Measurements from ENCODE around the gene MBNL2.
A peak's percentile ranks its signal among the peaks of the same experiment; 100 is the strongest.

The MBNL2 gene

GRCh38 chr13:97324115-97324514 lies 102.0 kb downstream of the MBNL2 start:
- no peak for TF ChIP-seq CTCF (IDR thresholded peaks at IDR 0.05; ENCODE audit: insufficient read depth, low read depth, low read length, missing control alignments)
- H3K4me3 ChIP-seq (ENCODE audit: low read length) = no peak overlapping the region
- no peak for DNase-seq (ENCODE audit: low read depth)

- no peak for DNase-seq (ENCODE audit: low read depth)
- TF ChIP-seq CTCF (IDR thresholded peaks at IDR 0.05; ENCODE audit: insufficient read depth, low read depth, low read length, missing control alignments) = no peak
- H3K4me3 ChIP-seq (ENCODE audit: low read length) = no peak overlapping the region
Observed at GRCh38 chr13:97325738-97326137, 103.6 kb downstream of the MBNL2 start.

GRCh38 chr13:97327086-97327485 lies 105.0 kb downstream of the MBNL2 start:
- DNase-seq (ENCODE audit: low read depth) = no peak
- H3K4me3 ChIP-seq (ENCODE audit: low read length) = no peak overlapping the region
- TF ChIP-seq CTCF (IDR thresholded peaks at IDR 0.05; ENCODE audit: insufficient read depth, low read depth, low read length, missing control alignments) = no peak

- no peak overlapping the region for H3K4me3 ChIP-seq (ENCODE audit: low read length)
- peak; percentile 16 for DNase-seq (ENCODE audit: low read depth)
- no peak for TF ChIP-seq CTCF (IDR thresholded peaks at IDR 0.05; ENCODE audit: insufficient read depth, low read depth, low read length, missing control alignments)
Observed at GRCh38 chr13:97327506-97328221, 105.5 kb downstream of the MBNL2 start.

GRCh38 chr13:97328222-97328790 lies 106.2 kb downstream of the MBNL2 start:
- DNase-seq (ENCODE audit: low read depth) = peak; percentile 22
- H3K4me3 ChIP-seq (ENCODE audit: low read length) = no peak overlapping the region
- no peak for TF ChIP-seq CTCF (IDR thresholded peaks at IDR 0.05; ENCODE audit: insufficient read depth, low read depth, low read length, missing control alignments)

- H3K4me3 ChIP-seq (ENCODE audit: low read length) = no peak overlapping the region
- DNase-seq (ENCODE audit: low read depth) = no peak
- no peak for TF ChIP-seq CTCF (IDR thresholded peaks at IDR 0.05; ENCODE audit: insufficient read depth, low read depth, low read length, missing control alignments)
Observed at GRCh38 chr13:97329331-97329730, 107.2 kb downstream of the MBNL2 start.

GRCh38 chr13:97330448-97330847 lies 108.3 kb downstream of the MBNL2 start:
- DNase-seq (ENCODE audit: low read depth) = no peak
- no peak for TF ChIP-seq CTCF (IDR thresholded peaks at IDR 0.05; ENCODE audit: insufficient read depth, low read depth, low read length, missing control alignments)
- no peak overlapping the region for H3K4me3 ChIP-seq (ENCODE audit: low read length)
